H9 (cell line): ENCODE results near the gene NHSL1. TPM values are rescaled to one million over a fixed set of nuclear protein-coding genes. Genes with fewer than 3 reads are reported as not detected.

ENCODE experiments used
- DNase-seq: peaks from one replicate; pipeline ENCODE4 v3.0.0-alpha.2; 2017
- H2AFZ ChIP-seq: one replicate; pipeline ENCODE4 v1.6.1; 2013; ENCODE audit warnings: mild to moderate bottlenecking, low read length, control low read depth, moderate library complexity
- H2AK5ac ChIP-seq: 2 replicates; pipeline ENCODE4 v1.6.1; 2013; ENCODE audit warnings: low read length, control low read depth, mixed read lengths; ENCODE audit not compliant: insufficient read length
- H2BK120ac ChIP-seq: one replicate; pipeline ENCODE4 v1.6.1; 2013; ENCODE audit warnings: low read depth, mild to moderate bottlenecking, low read length, control low read depth, inconsistent platforms; ENCODE audit not compliant: poor library complexity, severe bottlenecking
- H2BK12ac ChIP-seq: 2 replicates; pipeline ENCODE4 v1.6.1; 2013; ENCODE audit warnings: low read length, control low read depth, mixed read lengths, low read depth; ENCODE audit not compliant: insufficient read length
- H2BK15ac ChIP-seq: 2 replicates; pipeline ENCODE4 v1.6.1; 2013; ENCODE audit warnings: low read depth, low read length, control low read depth
- H2BK20ac ChIP-seq: one replicate; pipeline ENCODE4 v1.6.1; 2013; ENCODE audit warnings: low read depth, mild to moderate bottlenecking, low read length, control low read depth, inconsistent platforms; ENCODE audit not compliant: poor library complexity, severe bottlenecking
- H2BK5ac ChIP-seq: 2 replicates; pipeline ENCODE4 v1.6.1; 2013; ENCODE audit warnings: low read length, control low read depth, mixed read lengths; ENCODE audit not compliant: insufficient read length
- H3K14ac ChIP-seq: 2 replicates; pipeline ENCODE4 v1.6.1; 2013; ENCODE audit warnings: low read length, control low read depth; ENCODE audit not compliant: insufficient read depth
- H3K18ac ChIP-seq: 2 replicates; pipeline ENCODE4 v1.6.1; 2013; ENCODE audit warnings: low read depth, mild to moderate bottlenecking, mixed read lengths, low read length, control low read depth; ENCODE audit not compliant: insufficient read length
- H3K23ac ChIP-seq: 2 replicates; pipeline ENCODE4 v1.6.1; 2013; ENCODE audit warnings: low read length, control low read depth, mixed read lengths, low read depth; ENCODE audit not compliant: insufficient read length
- H3K23me2 ChIP-seq: 2 replicates; pipeline ENCODE4 v1.6.1; 2013; ENCODE audit warnings: low read depth, mild to moderate bottlenecking, mixed read lengths, low read length, control low read depth; ENCODE audit not compliant: insufficient read length, poor library complexity, severe bottlenecking
- H3K27ac ChIP-seq: 2 replicates; pipeline ENCODE4 v1.5.1; 2013; ENCODE audit warnings: low read length, control low read depth, mixed read lengths, low read depth; ENCODE audit not compliant: insufficient read length
- H3K27me3 ChIP-seq: 2 replicates; pipeline ENCODE4 v1.6.1; 2013; ENCODE audit warnings: low read length, control low read depth, inconsistent platforms; ENCODE audit not compliant: insufficient read depth
- H3K4ac ChIP-seq: 2 replicates; pipeline ENCODE4 v1.6.1; 2013; ENCODE audit warnings: low read depth, mild to moderate bottlenecking, control low read depth, inconsistent platforms, low read length, moderate library complexity
- H3K4me1 ChIP-seq: 2 replicates; pipeline ENCODE4 v1.6.1; 2013; ENCODE audit warnings: low read length, control low read depth, inconsistent platforms; ENCODE audit not compliant: insufficient read depth
- H3K4me2 ChIP-seq: 2 replicates; pipeline ENCODE4 v1.6.1; 2013; ENCODE audit warnings: low read length, control low read depth, mixed read lengths; ENCODE audit not compliant: insufficient read length, insufficient read depth
- H3K56ac ChIP-seq: 2 replicates; pipeline ENCODE4 v1.6.1; 2013; ENCODE audit warnings: low read depth, mild to moderate bottlenecking, mixed read lengths, low read length, control low read depth; ENCODE audit not compliant: insufficient read length
- H3K79me1 ChIP-seq: 2 replicates; pipeline ENCODE4 v1.6.1; 2013; ENCODE audit warnings: low read depth, mild to moderate bottlenecking, moderate library complexity, low read length, control low read depth, inconsistent platforms; ENCODE audit not compliant: insufficient read depth, poor library complexity, severe bottlenecking
- H3K79me2 ChIP-seq: 2 replicates; pipeline ENCODE4 v1.6.1; 2013; ENCODE audit warnings: low read length, control low read depth, inconsistent platforms; ENCODE audit not compliant: insufficient read depth
- H3K9ac ChIP-seq: 2 replicates; pipeline ENCODE4 v1.6.1; 2013; ENCODE audit warnings: low read length, control low read depth, mixed read lengths; ENCODE audit not compliant: insufficient read length; ENCODE audit errors: extremely low read depth
- H3K9me3 ChIP-seq: one replicate; pipeline ENCODE4 v1.6.1; 2013; ENCODE audit warnings: low read depth, low read length, inconsistent platforms; ENCODE audit not compliant: control insufficient read depth
- H3T11ph ChIP-seq: one replicate; pipeline ENCODE4 v1.6.1; 2013; ENCODE audit warnings: mild to moderate bottlenecking, low read length, control low read depth, inconsistent platforms
- H4K20me1 ChIP-seq: one replicate; pipeline ENCODE4 v1.6.1; 2013; ENCODE audit not compliant: control insufficient read depth, insufficient read length, insufficient read depth
- H4K5ac ChIP-seq: 2 replicates; pipeline ENCODE4 v1.6.1; 2013; ENCODE audit warnings: low read depth, mild to moderate bottlenecking, mixed read lengths, low read length, control low read depth; ENCODE audit not compliant: insufficient read length
- H4K8ac ChIP-seq: replicated peaks from 2 replicates; pipeline ENCODE4 v1.6.1; 2013; ENCODE audit warnings: low read length, control low read depth, mixed read lengths, low read depth; ENCODE audit not compliant: insufficient read length
- H4K91ac ChIP-seq: 2 replicates; pipeline ENCODE4 v1.6.1; 2013; ENCODE audit warnings: low read depth, mild to moderate bottlenecking, moderate library complexity, mixed read lengths, low read length, control low read depth; ENCODE audit not compliant: insufficient read length
- H3K27ac Mint-ChIP-seq, 3 experiments: 2 replicates in 2 of 3; 3 replicates in 1 of 3; pipeline ENCODE4 v1.8.0; 2020 to 2021; ENCODE audit warnings: mixed read lengths in 3 of 3, mild to moderate bottlenecking in 1 of 3, moderate library complexity in 1 of 3
- H3K27me3 Mint-ChIP-seq: 2 replicates; pipeline ENCODE4 v1.8.0; 2021; ENCODE audit warnings: low read depth, mild to moderate bottlenecking, moderate library complexity, mixed read lengths
- H3K36me3 Mint-ChIP-seq, 3 experiments: 2 replicates in 2 of 3; 3 replicates in 1 of 3; pipeline ENCODE4 v1.8.0; 2020 to 2021; ENCODE audit warnings: low read depth in 3 of 3, mixed read lengths in 3 of 3; ENCODE audit not compliant: insufficient read depth in 1 of 3
- H3K4me1 Mint-ChIP-seq, 2 experiments: 2 replicates each; pipeline ENCODE4 v1.8.0; 2020; ENCODE audit warnings: mixed read lengths in 2 of 2
- H3K4me3 Mint-ChIP-seq, 2 experiments: 2 replicates in 1 of 2; 3 replicates in 1 of 2; pipeline ENCODE4 v1.8.0; 2020 to 2021; ENCODE audit warnings: mild to moderate bottlenecking in 2 of 2, mixed read lengths in 2 of 2, moderate library complexity in 1 of 2
- H3K9me3 Mint-ChIP-seq, 2 experiments: 2 replicates in 1 of 2; 3 replicates in 1 of 2; pipeline ENCODE4 v1.8.0; 2020; ENCODE audit warnings: mild to moderate bottlenecking in 2 of 2, mixed read lengths in 2 of 2, moderate library complexity in 1 of 2
- CTCF ChIP-seq: fragments of 200-600 bp; sonication (generic); conservative IDR thresholded peaks from 3 replicates; pipeline ENCODE4 v1.8.0; 2021; ENCODE audit warnings: antibody characterized with exemption, mild to moderate bottlenecking
- WGBS: extraction: QIAGEN DNeasy Blood & Tissue Kit; methylation state at CpG from one replicate; pipeline ENCODE4 v1.1.7; 2013; ENCODE audit warnings: missing lambda C conversion rate, low lambda C conversion rate, mixed read lengths; ENCODE audit not compliant: insufficient read length; ENCODE audit errors: extremely low coverage; 5-methylcytosine and 5-hydroxymethylcytosine counted together
- total RNA-seq: library from RNA; stranded (reverse); gene quantifications from 2 replicates; pipeline ENCODE4 v1.2.1, GENCODE V29; 2021

The NHSL1 gene
- total RNA-seq, 1 experiment from 2014 or later, result 28.7 TPM

- Histone ChIP-seq H3K79me2 (no peaks in the 10 kb centered on the region), H2BK5ac (no peak overlapping the region), H2BK12ac (no peak overlapping the region), H2BK15ac (no peak overlapping the region), H3K9me3 (no peaks in the 10 kb centered on the region), H3K4me1 (no peaks in the 10 kb centered on the region), H3K27ac (no peak overlapping the region), H2BK20ac (no peak overlapping the region), H3T11ph (no peak overlapping the region), H2BK120ac (no peak overlapping the region), H2AFZ (no peak overlapping the region), H3K18ac (no peak overlapping the region), H4K5ac (no peak overlapping the region), H3K4me2 (no peak overlapping the region), H2AK5ac (no peak overlapping the region), H4K20me1 (no peaks in the 10 kb centered on the region), H3K56ac (no peak overlapping the region), H4K91ac (no peak overlapping the region), H3K23ac (no peak overlapping the region), H3K9ac (no peak overlapping the region), H3K23me2 (no peaks in the 10 kb centered on the region), H4K8ac (no peak overlapping the region), H3K14ac (no peak overlapping the region), H3K79me1 (no peaks in the 10 kb centered on the region), H3K4ac (no peak overlapping the region), H3K27me3 (no peaks in the 10 kb centered on the region)
- DNase-seq, result peak; percentile 61
- Mint-ChIP-seq H3K36me3 (peaks cover 9 to 36% (median 15%) of the 10 kb centered on the region in 3 experiments), H3K4me1 (0 out of 4 replicates have a peak, but pooled peaks cover 0 to under 1% of the 10 kb centered on the region in 2 experiments), H3K4me3 (no peak overlapping the region), H3K9me3 (no peaks in the 10 kb centered on the region), H3K27ac (peak overlapping the region in 2 of 3 experiments; percentile 60 to 73; a peak in 2 of 7 replicates), H3K27me3 (no peaks in the 10 kb centered on the region)
- WGBS, result no CpG with 5 or more reads among the region's 48 CpGs
- TF ChIP-seq CTCF, result no peak
Measured at GRCh38 chr6:138424004-138424904, 75.0 kb downstream of the NHSL1 start.
